ENCODE results near the gene ATP2C2.

ATP2C2 gene

DNA sequence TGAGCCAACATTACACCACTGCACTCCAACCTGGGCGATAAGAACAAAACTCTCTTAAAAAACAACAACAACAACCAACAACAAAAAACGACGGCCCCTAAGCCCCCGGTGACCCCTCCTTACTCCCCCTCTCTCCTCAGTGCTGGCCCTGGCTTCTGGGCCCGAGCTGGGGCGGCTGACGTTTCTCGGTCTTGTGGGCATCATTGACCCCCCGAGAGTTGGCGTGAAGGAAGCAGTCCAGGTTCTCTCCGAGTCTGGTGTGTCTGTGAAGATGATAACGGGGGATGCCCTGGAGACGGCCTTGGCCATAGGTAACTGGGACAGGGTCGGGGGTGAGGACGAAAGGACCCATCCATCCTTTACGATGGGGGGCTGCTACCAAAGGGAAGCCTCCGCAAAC lies 83.4 kb downstream of the ATP2C2 start:
- no peak for DNase-seq (ENCODE audit: low spot score)

DNA sequence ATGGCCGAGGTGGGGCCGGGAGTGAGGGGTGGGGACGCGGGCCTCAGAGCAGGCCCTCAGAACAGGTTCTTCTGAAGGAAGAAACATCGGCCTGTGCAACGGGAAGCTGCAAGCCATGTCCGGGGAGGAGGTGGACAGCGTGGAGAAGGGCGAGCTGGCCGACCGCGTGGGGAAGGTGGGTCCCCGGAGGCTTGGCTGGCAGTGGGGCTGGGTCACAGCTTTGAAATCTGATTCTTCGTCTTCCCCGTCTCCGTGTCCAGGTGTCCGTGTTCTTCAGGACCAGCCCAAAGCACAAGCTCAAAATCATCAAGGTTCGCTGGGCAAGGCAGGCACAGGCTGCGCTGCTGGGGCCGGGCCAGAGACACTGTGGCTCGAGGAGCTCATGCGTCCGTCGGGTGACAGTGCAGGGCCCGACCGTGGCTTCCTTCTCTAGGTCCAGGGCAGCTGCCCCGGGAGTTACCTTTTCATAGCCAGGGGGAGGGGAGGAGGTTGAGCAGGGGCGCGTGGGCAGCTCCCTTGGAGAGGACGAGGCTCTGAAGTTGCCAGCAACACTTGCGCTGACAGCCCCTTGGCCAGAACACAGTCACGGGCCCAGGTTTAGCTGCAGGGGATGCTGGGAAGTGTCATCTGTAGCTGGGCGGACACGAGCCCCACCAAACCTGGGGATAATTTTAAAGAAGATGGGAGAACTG lies 84.9 kb downstream of the ATP2C2 start:
- DNase-seq (ENCODE audit: low spot score) = no peak

DNA sequence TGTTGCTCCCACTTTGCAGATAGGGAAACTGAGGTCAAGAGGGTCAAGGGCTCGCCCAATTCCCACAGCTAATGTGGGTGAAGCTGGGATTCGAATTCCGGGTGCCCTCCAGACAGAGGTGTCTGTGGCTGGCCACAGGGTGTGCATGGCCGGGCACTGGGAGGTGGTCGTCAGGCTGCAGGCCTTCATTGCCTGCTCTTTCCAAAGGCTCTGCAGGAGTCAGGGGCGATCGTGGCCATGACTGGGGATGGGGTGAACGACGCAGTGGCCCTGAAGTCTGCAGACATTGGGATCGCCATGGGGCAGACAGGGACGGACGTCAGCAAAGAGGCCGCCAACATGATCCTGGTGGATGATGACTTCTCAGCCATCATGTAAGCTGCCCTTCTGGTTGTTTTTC lies 86.3 kb downstream of the ATP2C2 start:
- DNase-seq (ENCODE audit: low spot score) = no peak

DNA sequence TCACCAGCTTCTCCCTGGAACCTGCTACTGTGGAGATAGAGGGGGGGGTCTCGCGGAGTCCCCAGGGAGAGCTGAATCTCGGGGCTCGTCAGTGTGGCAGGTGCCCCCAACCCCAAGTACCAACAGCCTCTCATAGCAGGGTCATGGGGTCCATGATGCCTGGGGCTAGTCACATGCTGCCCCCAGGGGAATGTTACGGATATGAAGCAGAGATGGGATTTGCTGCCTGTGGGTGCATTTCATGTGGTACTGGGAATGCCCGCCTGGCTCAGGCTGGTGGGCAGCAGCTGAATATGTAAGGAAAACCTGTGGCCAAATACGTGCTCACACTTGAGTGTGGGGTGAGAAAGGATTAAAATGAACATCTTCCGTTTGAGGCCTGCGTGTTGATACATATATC lies 86.7 kb downstream of the ATP2C2 start:
- no peak for DNase-seq (ENCODE audit: low spot score)

DNA sequence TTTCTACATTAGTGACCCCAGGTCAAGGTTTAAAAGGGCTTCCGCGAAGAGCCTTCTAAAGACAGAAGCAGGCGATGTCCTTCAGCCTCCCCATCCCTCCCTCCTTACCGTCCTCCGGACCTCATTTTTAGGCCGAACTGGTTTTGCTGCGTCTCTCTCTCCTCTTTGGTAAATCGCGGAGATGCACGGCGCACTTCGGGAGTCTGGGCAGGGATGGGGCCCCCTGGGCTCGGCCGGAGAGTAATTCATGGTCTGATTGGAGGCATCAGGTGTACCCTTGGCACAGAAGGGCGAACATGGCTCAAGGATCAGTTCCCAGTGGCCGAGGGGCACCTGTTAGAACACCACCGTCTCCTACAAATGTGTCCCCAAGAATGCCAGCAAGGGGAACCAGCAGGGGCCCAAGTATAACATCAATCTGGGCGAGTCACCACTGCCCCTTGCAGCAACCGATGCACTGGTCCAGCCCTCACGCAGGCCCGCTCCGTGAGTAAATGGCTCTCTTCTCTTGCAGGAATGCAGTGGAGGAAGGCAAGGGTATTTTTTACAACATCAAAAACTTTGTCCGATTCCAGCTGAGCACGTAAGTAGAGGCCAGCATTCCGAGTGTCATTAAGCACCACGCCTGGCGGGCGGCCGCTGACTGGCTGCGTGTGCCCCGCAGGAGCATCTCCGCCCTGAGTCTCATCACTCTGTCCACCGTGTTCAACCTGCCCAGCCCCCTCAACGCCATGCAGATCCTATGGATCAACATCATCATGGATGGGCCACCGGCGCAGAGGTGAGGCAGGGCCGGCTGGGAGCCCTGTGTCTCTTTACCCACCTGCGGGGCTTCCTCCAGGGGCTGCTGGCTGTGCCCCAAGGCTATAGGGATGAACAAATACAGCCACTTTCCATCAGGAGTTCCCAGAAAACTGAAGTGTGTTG lies 90.5 kb downstream of the ATP2C2 start:
- DNase-seq (ENCODE audit: low spot score) = no peak

DNA sequence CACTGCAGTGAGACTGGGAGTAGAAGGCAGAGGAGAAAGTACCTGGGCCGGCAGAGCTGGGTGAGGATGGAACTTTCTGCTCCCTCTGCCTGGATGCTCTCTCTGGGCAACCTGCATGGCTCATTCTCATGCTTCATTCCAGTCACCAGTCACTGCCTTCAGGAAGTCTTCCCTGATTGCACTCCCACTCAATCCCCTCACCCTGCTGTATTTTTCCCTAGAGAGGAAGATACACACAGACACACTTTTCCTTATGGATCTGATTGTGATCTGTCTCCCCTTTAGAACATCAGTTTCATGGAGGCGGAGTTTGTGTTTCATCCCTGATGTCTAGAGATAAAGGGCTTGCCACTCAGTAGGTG lies 91.2 kb downstream of the ATP2C2 start:
- no peak for DNase-seq (ENCODE audit: low spot score)

DNA sequence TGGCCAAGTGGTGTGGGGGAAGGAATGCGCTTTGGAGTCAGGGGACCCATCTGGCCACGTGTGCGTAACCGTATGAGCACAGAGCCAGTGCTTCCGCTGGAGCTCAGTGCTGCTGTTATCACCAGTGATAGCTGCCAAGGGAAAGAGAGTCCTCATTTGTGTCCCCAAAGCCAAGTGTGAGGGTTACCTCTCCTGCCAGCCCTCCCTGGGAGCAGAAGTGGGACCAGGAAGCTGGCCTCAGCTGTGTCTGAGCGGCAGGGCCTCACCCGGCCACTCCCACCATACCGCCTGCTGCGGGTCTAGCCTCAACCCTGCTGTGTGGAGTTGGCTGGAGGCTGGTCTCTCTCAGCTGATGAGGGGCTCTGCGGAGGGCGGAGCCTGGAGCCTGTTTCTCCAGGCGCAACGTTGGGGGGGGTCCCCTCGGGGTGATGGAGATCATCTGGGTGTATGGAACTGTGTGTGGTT lies 91.6 kb downstream of the ATP2C2 start:
- no peak for DNase-seq (ENCODE audit: low spot score)

DNA sequence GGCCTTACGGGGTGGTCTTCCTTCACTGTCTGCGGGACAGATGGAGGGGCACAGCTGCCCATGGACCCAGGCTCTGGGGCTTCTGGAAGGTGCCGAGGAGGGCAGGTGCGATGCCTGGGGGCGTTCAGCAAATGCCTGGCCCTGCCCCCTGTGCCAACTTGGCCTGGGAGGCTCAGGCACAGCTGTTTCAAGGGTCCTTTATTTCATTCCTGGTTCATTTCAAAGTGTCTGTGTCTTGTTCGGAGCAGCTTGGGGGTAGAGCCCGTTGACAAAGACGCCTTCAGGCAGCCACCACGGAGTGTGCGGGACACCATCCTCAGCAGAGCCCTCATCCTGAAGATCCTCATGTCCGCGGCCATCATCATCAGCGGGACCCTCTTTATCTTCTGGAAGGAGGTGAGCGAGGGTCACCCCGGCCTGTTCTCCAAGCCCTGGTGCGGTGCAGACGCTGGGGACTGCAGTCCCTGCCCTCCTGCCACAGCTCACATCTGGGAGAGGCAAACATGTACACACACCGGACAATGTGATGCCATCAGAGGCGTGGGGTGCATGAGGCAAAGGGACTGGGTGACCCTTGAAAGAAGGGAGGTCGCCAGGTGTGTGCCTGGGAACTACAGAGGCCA lies 92.2 kb downstream of the ATP2C2 start:
- DNase-seq (ENCODE audit: low spot score) = no peak

DNA sequence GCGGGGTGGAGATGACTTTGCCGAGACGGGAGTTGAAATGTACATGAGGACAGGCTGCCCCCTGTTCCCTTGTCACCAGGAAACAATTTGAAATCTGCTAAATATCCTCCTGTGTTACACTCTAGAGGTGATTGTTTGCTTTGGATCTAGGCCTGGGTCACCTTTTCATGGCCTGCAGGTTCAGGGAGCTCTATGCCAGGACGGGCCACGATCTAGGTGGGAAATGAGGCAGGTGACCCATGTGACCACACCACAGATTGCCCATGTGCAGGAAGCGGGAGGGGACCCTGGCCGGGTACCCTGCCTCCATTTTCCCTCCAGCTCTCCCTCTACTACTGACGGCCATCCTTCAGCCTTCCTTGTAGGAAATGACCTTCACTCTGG lies 92.7 kb downstream of the ATP2C2 start:
- DNase-seq (ENCODE audit: low spot score) = no peak

DNA sequence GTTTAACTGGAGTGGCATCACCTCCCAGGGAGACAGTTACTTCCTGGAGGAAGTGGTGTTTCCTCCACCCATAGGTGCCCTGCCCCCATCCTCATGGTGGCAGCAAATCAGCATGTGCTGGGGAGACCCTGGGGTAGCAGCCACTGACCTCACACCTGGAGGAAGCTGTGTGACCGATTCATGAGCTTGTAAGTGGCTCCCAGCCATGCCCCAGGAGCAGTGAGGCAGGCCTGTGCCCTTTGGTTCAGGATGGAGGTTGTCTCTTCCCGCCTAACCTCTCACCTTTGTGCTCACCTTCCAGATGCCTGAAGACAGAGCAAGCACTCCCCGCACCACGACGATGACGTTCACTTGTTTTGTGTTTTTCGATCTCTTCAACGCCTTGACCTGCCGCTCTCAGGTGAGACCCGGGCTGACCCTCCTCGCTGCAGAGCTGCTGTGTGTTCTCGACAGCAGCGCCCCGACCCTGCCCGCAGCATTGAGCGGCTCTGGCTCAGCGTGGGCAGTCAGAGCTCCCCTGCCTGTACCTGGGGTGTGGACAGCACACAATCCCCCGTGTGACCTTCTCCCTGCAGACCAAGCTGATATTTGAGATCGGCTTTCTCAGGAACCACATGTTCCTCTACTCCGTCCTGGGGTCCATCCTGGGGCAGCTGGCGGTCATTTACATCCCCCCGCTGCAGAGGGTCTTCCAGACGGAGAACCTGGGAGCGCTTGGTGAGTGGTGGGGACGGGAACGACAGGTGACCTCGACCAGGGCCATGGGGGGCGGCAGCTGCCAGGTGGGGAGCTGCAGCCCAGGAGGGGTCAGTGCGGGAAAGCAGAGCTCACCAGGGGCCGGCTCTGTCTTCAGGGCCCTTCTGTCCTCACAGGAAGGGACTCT lies 93.3 kb downstream of the ATP2C2 start:
- no peak for DNase-seq (ENCODE audit: low spot score)

DNA sequence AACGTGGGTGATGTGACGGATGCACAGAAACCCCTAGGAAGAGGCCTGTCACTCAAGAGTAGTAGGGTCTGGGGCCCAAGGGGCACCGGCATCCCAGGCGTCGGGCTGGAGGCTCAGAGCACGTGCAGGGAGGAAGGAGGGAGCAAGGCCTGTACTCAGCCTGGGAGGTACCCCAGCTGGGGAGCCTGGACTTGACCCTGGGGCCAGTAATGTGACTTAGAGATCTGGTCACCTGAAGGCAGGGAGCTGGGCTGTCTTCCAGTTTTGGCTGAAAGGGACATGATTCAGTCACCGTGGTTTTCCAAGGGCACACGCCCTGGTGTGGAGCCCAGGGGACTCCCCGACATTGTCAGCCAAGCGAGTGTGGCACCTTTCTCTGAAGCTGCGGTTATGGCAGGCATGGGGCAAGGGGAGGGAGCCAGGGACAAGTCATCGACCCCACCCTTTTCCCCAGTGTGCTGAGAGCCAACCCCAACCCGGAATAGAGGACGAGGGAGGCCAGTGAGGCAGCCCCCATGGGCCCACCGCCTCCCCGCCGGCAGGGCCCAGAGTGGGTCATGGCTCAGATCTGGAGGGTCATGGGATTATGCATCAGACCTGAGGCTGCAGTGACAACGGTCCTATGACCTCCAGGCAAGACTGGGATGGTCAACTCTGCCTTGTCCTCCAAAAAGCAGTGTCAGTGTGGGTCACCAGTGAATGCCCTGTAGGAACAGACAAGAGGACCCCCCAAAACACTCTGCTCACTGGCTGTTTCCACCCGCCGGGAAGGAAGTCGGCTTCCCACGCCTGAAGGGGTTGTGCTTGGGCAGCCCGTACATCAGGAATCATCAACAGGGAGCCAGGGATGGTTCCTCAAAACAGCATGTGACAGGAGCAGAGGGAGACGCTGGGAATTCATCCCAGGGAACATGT lies 94.2 kb downstream of the ATP2C2 start:
- no peak for DNase-seq (ENCODE audit: low spot score)

DNA sequence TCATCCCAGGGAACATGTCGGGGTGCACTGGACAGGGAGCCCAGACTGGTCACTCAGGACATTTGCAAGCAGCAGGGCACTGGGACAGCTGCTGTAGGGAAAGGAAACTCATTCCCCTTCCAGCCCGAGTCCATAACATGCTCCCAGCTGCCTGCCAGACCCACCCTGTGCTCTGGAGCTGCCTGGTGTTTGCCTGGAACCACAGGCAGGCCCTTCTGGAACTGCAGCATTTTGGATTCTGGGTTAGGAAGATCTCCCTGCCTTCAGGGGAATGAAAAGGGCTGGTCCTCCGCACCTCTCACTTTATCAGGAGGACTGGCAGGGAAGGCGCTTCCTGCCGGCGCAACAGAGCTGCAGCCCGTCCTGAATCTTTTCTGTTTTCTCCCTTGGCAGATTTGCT lies 94.9 kb downstream of the ATP2C2 start:
- DNase-seq (ENCODE audit: low spot score) = no peak

DNA sequence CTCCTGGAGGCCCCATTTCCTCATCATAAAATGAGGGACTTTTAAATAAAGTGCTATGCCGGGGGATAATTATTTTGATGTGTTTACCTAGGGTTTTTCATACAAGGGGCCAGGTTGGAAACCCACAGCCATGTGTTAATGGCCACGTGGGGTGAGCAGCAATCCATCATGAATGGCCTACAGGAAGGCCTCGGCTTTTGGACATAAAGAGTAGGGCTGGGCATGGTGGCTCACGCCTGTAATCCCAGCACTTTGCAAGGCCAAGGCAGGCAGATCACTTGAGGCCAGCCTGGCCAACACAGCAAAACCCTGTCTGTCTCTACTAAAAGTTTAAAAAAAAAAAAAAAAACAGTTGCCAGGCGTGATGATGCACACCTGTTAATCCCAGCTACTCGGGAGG lies 95.8 kb downstream of the ATP2C2 start:
- no peak for DNase-seq (ENCODE audit: low spot score)

DNA sequence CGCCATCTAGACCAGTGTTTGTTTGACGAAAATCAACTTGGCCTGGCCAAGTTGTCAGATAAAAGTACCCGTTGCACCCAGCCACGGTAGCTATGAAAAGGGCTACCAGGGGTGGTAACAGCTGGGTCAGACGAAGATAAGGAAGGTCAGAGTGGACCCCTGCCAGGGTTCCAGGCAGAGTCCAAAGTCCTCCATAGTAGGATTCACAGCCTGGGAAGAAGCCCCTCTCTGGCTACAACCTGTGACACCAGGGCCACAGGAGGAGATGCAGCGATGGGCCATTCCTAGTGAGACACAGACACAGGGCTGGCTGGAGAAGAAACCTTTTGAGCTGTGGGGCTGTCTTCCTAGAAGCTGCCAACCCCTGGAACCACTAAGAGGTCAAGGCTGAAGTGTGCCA lies 96.8 kb downstream of the ATP2C2 start:
- no peak for DNase-seq (ENCODE audit: low spot score)

DNA sequence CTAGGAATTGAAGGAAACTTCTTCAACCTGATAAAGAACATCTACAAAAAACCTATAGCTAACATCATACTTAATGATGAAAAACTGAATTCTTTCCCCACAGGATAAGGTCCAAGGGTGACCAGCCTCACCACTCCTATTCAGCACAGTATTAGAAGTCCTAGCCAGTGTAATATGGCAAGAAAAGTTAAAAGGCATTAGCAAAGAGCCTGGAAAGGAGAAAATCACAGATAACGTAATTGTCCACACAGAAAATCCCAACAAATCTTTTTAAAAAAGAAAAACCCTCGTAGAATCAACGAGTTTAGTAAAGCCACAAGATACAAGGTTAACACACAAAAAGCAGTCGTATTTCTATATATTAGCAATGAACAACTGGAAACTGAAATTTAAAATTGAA lies 98.4 kb downstream of the ATP2C2 start:
- no peak for DNase-seq (ENCODE audit: low spot score)

DNA sequence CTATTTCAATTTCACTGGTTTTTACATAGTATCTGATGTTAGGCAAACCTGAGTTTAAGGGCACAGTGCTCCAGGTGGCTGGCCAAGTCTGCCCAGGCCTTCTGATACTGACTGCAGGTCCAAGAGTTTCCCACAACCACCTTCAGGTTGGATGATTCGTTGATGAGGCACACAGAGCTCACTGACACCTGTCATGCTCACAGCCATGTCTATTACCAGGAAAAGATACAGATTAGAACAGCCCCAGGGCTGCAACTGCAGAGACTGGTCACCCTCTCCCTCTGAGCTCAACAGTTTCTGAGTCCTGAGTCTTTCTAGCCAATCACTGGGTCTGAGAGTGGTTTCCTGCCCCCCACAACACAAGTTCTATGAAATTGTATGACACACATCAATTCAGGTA lies 98.9 kb downstream of the ATP2C2 start:
- no peak for DNase-seq (ENCODE audit: low spot score)

DNA sequence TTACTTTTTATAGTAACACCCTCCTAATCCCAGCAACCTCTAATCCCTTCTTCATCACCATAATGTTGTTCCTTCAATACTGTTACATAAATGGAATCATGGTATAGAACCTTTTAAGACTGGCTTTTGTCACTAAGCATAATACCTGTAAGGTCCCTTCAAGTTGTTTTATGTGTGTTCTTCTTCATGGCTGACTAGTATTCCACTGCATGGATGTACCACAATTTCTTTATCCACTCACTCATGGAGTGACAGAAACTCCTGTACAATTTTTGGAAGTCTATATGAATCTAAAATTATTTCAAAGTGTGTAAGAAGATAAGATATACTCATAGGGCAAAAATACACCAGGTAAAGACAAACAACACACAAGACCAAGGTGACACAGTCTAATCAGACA lies 99.4 kb downstream of the ATP2C2 start:
- no peak for DNase-seq (ENCODE audit: low spot score)

DNA sequence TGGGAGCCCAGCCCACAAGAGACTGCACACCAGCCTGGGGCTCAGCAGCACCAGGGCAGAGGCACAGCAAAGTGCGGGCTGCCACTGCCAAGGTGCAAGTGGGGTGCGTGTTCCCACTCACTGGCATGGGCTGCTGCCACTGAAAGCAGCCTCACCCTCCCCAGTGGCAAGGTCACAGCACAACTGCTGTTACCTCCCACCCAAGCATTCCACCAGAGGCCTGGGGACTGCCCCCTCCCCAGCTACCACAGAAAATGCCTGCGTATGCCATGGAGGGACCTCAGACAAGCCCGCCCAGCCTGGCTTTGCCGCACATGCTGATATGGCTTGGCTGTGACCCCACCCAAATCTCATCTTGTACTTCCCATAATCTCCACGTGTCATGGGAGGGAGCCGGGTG lies 103.0 kb downstream of the ATP2C2 start:
- DNase-seq (ENCODE audit: low spot score) = no peak

DNA sequence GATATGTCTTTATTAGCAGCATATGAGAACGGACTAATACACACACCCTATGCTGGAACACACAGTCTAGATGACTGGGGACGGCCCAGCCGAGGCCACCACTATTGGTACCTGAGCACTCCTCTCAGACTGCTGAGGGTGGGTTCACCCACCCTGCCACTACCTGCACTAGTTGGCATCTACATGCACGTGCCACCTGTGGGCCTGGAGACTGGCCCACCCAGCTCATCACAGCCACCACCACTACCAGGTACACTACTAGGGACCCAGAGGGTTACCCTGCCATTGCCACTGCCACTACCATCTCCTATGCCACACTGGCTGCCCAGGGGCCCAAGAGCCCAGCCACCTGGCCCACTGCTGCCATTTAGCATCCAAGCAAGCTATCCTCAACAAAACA lies 103.6 kb downstream of the ATP2C2 start:
- DNase-seq (ENCODE audit: low spot score) = no peak

DNA sequence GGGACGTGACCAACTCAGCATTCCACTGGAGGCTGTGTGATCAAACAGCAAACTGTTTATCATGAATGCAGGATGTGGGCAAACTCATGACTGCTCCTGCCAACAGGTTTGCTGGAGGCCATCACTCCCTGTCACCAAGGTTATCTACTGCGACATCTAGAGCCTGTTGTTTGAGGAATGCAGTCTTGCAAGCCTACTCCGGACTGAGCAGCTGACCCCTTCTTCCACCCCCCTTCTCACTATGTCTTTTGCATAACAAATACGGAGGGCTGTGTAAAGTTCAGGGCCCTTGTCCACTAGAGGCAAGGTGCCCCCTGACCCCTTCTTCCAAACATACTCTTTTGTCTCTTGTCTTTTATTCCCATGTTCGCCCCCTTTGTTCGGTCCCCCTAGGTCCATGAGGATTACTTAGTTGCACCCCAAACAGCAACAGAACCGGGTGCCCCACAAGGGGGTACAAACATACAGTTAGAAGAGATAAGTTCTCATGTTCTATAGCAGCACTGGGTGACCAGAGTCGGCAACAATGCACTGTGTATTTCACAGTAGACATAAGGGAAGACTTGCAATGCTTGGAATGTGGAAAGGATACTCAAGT lies 107.4 kb downstream of the ATP2C2 start:
- no peak for DNase-seq (ENCODE audit: low spot score)

DNA sequence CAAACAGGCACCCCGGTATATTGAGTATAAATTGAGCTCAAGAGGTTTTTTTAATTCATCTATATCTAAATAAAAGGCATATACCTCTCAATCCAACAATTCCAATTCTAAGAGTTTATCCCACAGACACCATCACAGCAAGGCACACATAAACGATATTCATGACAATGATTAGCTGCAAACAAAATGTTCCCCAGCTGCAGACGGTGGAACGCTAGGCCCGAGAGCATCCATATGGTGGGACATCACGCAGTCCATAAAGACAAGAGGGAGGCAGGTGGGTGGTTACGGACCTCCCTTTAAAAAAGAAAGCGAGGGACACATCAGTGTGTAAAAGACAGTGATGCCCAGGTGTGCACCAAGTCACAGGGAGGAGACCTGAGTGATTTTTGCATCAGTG lies 108.1 kb downstream of the ATP2C2 start:
- DNase-seq (ENCODE audit: low spot score) = no peak

Data from SW480 (cell line).